HUDEP-2 (cell line): ENCODE measurements around the gene SERPINB3.
"Not testable (repeated sequence)": the region's sequence is repeated elsewhere in the genome, so short reads cannot be mapped to it uniquely, and the experiment has no call there.

Experiments
- DNase-seq, 76 experiments: peaks; one replicate each; lab custom pipeline; 2025; ENCODE audit not compliant: unreplicated experiment in 76 of 76; lab: John Stamatoyannopoulos, UW

The SERPINB3 gene

GRCh38 chr18:63661750-63662149 lies at the start of gene SERPINB3:
SERPINB3 (minus strand) TSS chr18:63661893; CDS start chr18:63661216, 677 bp downstream.
- DNase-seq = not testable (repeated sequence)

GRCh38 chr18:63708650-63709049 lies 47.0 kb upstream of the SERPINB3 start:
- no peak for DNase-seq

GRCh38 chr18:63707816-63708215 lies 46.1 kb upstream of the SERPINB3 start:
- DNase-seq = no peak

GRCh38 chr18:63705401-63705800 lies 43.7 kb upstream of the SERPINB3 start:
- no peak for DNase-seq

- no peak for DNase-seq
Measured at GRCh38 chr18:63702660-63703059, 41.0 kb upstream of the SERPINB3 start, which contains the start of gene SERPINB11. SERPINB11 (plus strand) TSS chr18:63702960; CDS start chr18:63710194, 7,234 bp downstream.

GRCh38 chr18:63701952-63702351 lies 40.3 kb upstream of the SERPINB3 start:
- no peak for DNase-seq

GRCh38 chr18:63700501-63700900 lies 38.8 kb upstream of the SERPINB3 start:
- DNase-seq = no peak

GRCh38 chr18:63697097-63697660 lies 35.5 kb upstream of the SERPINB3 start:
- DNase-seq = no peak

- DNase-seq = no peak
Measured at GRCh38 chr18:63689064-63689463, 27.4 kb upstream of the SERPINB3 start.

GRCh38 chr18:63686871-63687270 lies 25.2 kb upstream of the SERPINB3 start:
- DNase-seq = no peak

- no peak for DNase-seq
Measured at GRCh38 chr18:63684718-63685117, 23.0 kb upstream of the SERPINB3 start.

GRCh38 chr18:63683890-63684289 lies 22.2 kb upstream of the SERPINB3 start:
- DNase-seq = no peak

- DNase-seq = no peak
Measured at GRCh38 chr18:63683152-63683551, 21.5 kb upstream of the SERPINB3 start.

- no peak for DNase-seq
Measured at GRCh38 chr18:63681449-63682340, 20.0 kb upstream of the SERPINB3 start.

GRCh38 chr18:63679820-63680606 lies 18.3 kb upstream of the SERPINB3 start:
- DNase-seq = no peak

- no peak for DNase-seq
Measured at GRCh38 chr18:63677500-63678225, 16.0 kb upstream of the SERPINB3 start.

GRCh38 chr18:63676526-63677323 lies 15.0 kb upstream of the SERPINB3 start:
- DNase-seq = peak in 4 of 76 experiments; percentile 4 to 10 (median 7)

- DNase-seq = no peak
Measured at GRCh38 chr18:63664571-63664970, 2.9 kb upstream of the SERPINB3 start.

GRCh38 chr18:63658920-63659319 lies 2.8 kb downstream of the SERPINB3 start:
- DNase-seq = not testable (repeated sequence)

- not testable (repeated sequence) for DNase-seq
Measured at GRCh38 chr18:63650271-63650670, 11.4 kb downstream of the SERPINB3 start.
